ENCODE measurements around the gene SEPTIN2.
A peak's percentile ranks its signal among the peaks of the same experiment; 100 is the strongest.

The SEPTIN2 gene

GRCh38 chr2:241312082-241312481 lies 3.6 kb upstream of the SEPTIN2 start:
- in situ Hi-C loops (cut with HindIII; ENCODE audit: low pct_ligation_motif_present, low sequenced_read_pairs) = no loop called here
- TF ChIP-seq CTCF (IDR thresholded peaks at IDR 0.05; ENCODE audit: low read depth, low read length, missing control alignments) = no peak
- Histone ChIP-seq H3K4me3 (ENCODE audit: low read depth, low read length) (no peak overlapping the region), H3K27me3 (replicated peaks) (no peaks in the 10 kb centered on the region), H3K36me3 (replicated peaks) (no peaks in the 10 kb centered on the region), H3K27ac (peak overlapping the region; percentile 46)
- peak; percentile 63 for DNase-seq

- no peak for DNase-seq
- Histone ChIP-seq H3K4me3 (ENCODE audit: low read depth, low read length) (no peak overlapping the region), H3K27ac (no peak overlapping the region), H3K27me3 (replicated peaks) (no peaks in the 10 kb centered on the region), H3K36me3 (replicated peaks) (no peaks in the 10 kb centered on the region)
- TF ChIP-seq CTCF (IDR thresholded peaks at IDR 0.05; ENCODE audit: low read depth, low read length, missing control alignments) = no peak
- in situ Hi-C loops (cut with HindIII; ENCODE audit: low pct_ligation_motif_present, low sequenced_read_pairs) = no loop called here
These were observed 2.1 kb upstream of the SEPTIN2 start for GRCh38 chr2:241313543-241314095.

- H3K27me3 ChIP-seq (replicated peaks) = no peaks in the 10 kb centered on the region
- H3K36me3 ChIP-seq (replicated peaks) = no peaks in the 10 kb centered on the region
- TF ChIP-seq CTCF (IDR thresholded peaks at IDR 0.05; ENCODE audit: low read depth, low read length, missing control alignments) = no peak
- DNase-seq = peak; percentile 34
- H3K27ac ChIP-seq = peak overlapping the region; percentile 99
- H3K4me3 ChIP-seq (ENCODE audit: low read depth, low read length) = peak overlapping the region; percentile 95
- in situ Hi-C loops (cut with HindIII; ENCODE audit: low pct_ligation_motif_present, low sequenced_read_pairs) = no loop called here
These were observed 1.3 kb upstream of the SEPTIN2 start for GRCh38 chr2:241314226-241315092.

- H3K36me3 ChIP-seq (replicated peaks) = no peaks in the 10 kb centered on the region
- in situ Hi-C loops (cut with HindIII; ENCODE audit: low pct_ligation_motif_present, low sequenced_read_pairs) = no loop called here
- H3K27me3 ChIP-seq (replicated peaks) = no peaks in the 10 kb centered on the region
- peak within 1 kb of the TSS; percentile 99 for H3K27ac ChIP-seq
- no peak for TF ChIP-seq CTCF (IDR thresholded peaks at IDR 0.05; ENCODE audit: low read depth, low read length, missing control alignments)
- peak within 1 kb of the TSS; percentile 95 for H3K4me3 ChIP-seq (ENCODE audit: low read depth, low read length)
- peak; percentile 99 for DNase-seq
These were observed 439 bp upstream of the SEPTIN2 start, which contains the start of gene HDLBP for GRCh38 chr2:241315093-241315878. Gene HDLBP, minus strand, starts transcription at chr2:241315672. Its CDS starts 48,803 bp downstream, at chr2:241266869.

GRCh38 chr2:241316825-241317224 lies 1.1 kb downstream of the SEPTIN2 start:
- H3K27ac ChIP-seq = peak overlapping the region; percentile 99
- no peaks in the 10 kb centered on the region for H3K36me3 ChIP-seq (replicated peaks)
- no peak for DNase-seq
- no peaks in the 10 kb centered on the region for H3K27me3 ChIP-seq (replicated peaks)
- in situ Hi-C loops (cut with HindIII; ENCODE audit: low pct_ligation_motif_present, low sequenced_read_pairs) = no loop called here
- H3K4me3 ChIP-seq (ENCODE audit: low read depth, low read length) = peak overlapping the region; percentile 93
- TF ChIP-seq CTCF (IDR thresholded peaks at IDR 0.05; ENCODE audit: low read depth, low read length, missing control alignments) = no peak

All from brain microvascular endothelial cell (primary cell).